Measurements from ENCODE around the gene FAR2.

GRCh38 chr12:29350080-29350479 is 201.0 kb downstream of the FAR2 start:
- no peak for TF ChIP-seq CTCF (IDR thresholded peaks at IDR 0.05; ENCODE audit: insufficient read depth, low read length)
- TF ChIP-seq REST (IDR thresholded peaks at IDR 0.05; ENCODE audit: insufficient replicate concordance, low read depth) = no peak

Measured in HL-60 (cell line).